ENCODE data around the gene C1QTNF6. TPM values are rescaled to one million over a fixed set of nuclear protein-coding genes. Genes with fewer than 3 reads are reported as not detected.

C1QTNF6 gene
- total RNA-seq, 1 donor from 2014 or later: 58.3 TPM

- no peak overlapping the region for H3K4me3 Mint-ChIP-seq
- no peaks in the 10 kb centered on the region for H3K36me3 Mint-ChIP-seq
- no peak overlapping the region for H3K27ac Mint-ChIP-seq
- TF ChIP-seq, protein P1, sequence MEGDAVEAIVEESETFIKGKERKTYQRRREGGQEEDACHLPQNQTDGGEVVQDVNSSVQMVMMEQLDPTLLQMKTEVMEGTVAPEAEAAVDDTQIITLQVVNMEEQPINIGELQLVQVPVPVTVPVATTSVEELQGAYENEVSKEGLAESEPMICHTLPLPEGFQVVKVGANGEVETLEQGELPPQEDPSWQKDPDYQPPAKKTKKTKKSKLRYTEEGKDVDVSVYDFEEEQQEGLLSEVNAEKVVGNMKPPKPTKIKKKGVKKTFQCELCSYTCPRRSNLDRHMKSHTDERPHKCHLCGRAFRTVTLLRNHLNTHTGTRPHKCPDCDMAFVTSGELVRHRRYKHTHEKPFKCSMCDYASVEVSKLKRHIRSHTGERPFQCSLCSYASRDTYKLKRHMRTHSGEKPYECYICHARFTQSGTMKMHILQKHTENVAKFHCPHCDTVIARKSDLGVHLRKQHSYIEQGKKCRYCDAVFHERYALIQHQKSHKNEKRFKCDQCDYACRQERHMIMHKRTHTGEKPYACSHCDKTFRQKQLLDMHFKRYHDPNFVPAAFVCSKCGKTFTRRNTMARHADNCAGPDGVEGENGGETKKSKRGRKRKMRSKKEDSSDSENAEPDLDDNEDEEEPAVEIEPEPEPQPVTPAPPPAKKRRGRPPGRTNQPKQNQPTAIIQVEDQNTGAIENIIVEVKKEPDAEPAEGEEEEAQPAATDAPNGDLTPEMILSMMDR (IDR thresholded peaks at IDR 0.05; ENCODE audit: unreplicated experiment): no peak
- peaks cover 24% of the 10 kb centered on the region for H3K27me3 Mint-ChIP-seq (ENCODE audit: low read depth)
- peaks cover 7% of the 10 kb centered on the region for H3K4me1 Mint-ChIP-seq
- DNase-seq (ENCODE audit: low spot score in 2 of 2, unreplicated experiment in 2 of 2): no peak
- peaks cover 4% of the 10 kb centered on the region for H3K9me3 Mint-ChIP-seq
Observed at GRCh38 chr22:37219533-37219932, 31.5 kb upstream of the C1QTNF6 start.

- peaks cover 4% of the 10 kb centered on the region for H3K9me3 Mint-ChIP-seq
- H3K27ac Mint-ChIP-seq: no peak overlapping the region
- H3K27me3 Mint-ChIP-seq (ENCODE audit: low read depth): peaks cover 21% of the 10 kb centered on the region
- no peaks in the 10 kb centered on the region for H3K36me3 Mint-ChIP-seq
- TF ChIP-seq, protein P1 (IDR thresholded peaks at IDR 0.05; ENCODE audit: unreplicated experiment): no peak
- no peak overlapping the region for H3K4me3 Mint-ChIP-seq
- peaks cover 14% of the 10 kb centered on the region for H3K4me1 Mint-ChIP-seq
- DNase-seq (ENCODE audit: low spot score in 2 of 2, unreplicated experiment in 2 of 2): no peak
Observed at GRCh38 chr22:37218771-37219411, 30.8 kb upstream of the C1QTNF6 start.

- Mint-ChIP-seq H3K4me3 (no peak overlapping the region), H3K9me3 (peaks cover 4% of the 10 kb centered on the region), H3K27ac (no peak overlapping the region), H3K27me3 (ENCODE audit: low read depth) (peaks cover 21% of the 10 kb centered on the region), H3K4me1 (peaks cover 17% of the 10 kb centered on the region), H3K36me3 (no peaks in the 10 kb centered on the region)
- DNase-seq (ENCODE audit: low spot score in 2 of 2, unreplicated experiment in 2 of 2): no peak
- TF ChIP-seq, protein P1 (IDR thresholded peaks at IDR 0.05; ENCODE audit: unreplicated experiment): no peak
Observed at GRCh38 chr22:37218399-37218770, 30.3 kb upstream of the C1QTNF6 start.

DNA sequence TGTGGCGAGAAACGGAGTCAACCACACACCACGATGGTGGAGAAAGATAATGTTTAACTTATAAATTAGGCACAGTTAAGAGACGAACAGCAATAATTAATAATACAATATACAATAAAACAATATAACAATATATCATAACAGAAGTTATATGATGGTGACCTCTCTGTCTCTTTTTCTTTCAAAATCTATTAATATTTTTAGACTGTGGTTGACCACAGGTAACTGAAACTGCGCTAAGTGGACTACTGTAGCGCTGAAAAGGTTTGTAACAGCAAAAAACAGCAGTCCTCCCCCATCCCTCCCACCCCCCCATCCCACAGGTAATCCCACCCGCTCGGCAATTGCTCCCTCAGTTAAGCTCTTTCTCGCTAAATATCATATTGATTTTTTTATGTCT lies 27.8 kb upstream of the C1QTNF6 start:
- no peaks in the 10 kb centered on the region for H3K36me3 Mint-ChIP-seq
- TF ChIP-seq, protein P1 (IDR thresholded peaks at IDR 0.05; ENCODE audit: unreplicated experiment): no peak
- H3K4me3 Mint-ChIP-seq: no peak overlapping the region
- peaks cover 3% of the 10 kb centered on the region for H3K9me3 Mint-ChIP-seq
- no peak overlapping the region for H3K27ac Mint-ChIP-seq
- H3K27me3 Mint-ChIP-seq (ENCODE audit: low read depth): peaks cover 21% of the 10 kb centered on the region
- peaks cover 39% of the 10 kb centered on the region for H3K4me1 Mint-ChIP-seq
- no peak for DNase-seq (ENCODE audit: low spot score in 2 of 2, unreplicated experiment in 2 of 2)

DNA sequence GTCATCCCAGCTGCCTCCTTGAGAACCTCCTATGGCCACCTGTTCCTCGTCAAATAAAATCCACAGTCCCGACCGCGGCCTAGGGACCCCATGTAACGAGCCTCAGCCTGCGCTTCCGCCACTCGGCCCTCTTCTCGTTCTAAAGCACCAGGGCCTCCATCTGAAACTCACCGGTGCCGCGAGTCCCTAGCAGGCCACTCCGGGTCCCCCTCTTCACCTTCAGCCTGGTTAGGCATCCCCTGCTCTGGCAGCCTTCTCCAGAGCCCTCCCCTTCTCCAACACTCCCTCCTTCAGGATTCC lies 26.6 kb upstream of the C1QTNF6 start:
- H3K4me1 Mint-ChIP-seq: peaks cover 45% of the 10 kb centered on the region
- H3K27me3 Mint-ChIP-seq (ENCODE audit: low read depth): peaks cover 21% of the 10 kb centered on the region
- H3K4me3 Mint-ChIP-seq: no peak overlapping the region
- H3K9me3 Mint-ChIP-seq: no peaks in the 10 kb centered on the region
- TF ChIP-seq, protein P1 (IDR thresholded peaks at IDR 0.05; ENCODE audit: unreplicated experiment): no peak
- no peak overlapping the region for H3K27ac Mint-ChIP-seq
- no peak for DNase-seq (ENCODE audit: low spot score in 2 of 2, unreplicated experiment in 2 of 2)
- H3K36me3 Mint-ChIP-seq: no peaks in the 10 kb centered on the region

Data from mesothelial cell of epicardium (in vitro differentiated cells).